Fibroblast of the conjunctiva (primary cell): ENCODE measurements around the gene PLD5.
"Not testable (repeated sequence)": the region's sequence is repeated elsewhere in the genome, so short reads cannot be mapped to it uniquely, and the experiment has no call there.

Experiments
- DNase-seq: peaks from one replicate; pipeline ENCODE4 v3.0.0-alpha.2; 2010; ENCODE audit warnings: low read depth

PLD5 gene

DNA sequence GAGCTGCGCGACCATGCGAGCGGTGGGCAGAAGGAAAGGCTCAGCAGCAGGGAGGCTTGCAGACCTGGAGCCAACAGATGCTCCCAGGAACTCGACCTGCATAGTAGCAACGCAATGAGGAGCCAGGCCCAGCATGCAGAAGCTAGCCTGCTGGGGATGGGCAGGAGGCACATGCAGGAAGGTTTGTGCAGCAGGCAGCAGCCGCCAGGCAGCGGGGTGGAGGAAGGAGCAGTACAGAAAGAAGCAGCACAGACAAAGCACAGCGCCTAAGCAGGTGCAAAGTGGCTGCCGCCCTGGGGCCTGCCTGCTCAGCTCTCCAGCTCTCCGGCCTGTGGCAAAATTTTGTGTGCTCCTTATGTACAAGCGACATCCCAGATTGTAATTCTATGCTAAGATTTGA is 312.1 kb downstream of the PLD5 start:
- no peak for DNase-seq

DNA sequence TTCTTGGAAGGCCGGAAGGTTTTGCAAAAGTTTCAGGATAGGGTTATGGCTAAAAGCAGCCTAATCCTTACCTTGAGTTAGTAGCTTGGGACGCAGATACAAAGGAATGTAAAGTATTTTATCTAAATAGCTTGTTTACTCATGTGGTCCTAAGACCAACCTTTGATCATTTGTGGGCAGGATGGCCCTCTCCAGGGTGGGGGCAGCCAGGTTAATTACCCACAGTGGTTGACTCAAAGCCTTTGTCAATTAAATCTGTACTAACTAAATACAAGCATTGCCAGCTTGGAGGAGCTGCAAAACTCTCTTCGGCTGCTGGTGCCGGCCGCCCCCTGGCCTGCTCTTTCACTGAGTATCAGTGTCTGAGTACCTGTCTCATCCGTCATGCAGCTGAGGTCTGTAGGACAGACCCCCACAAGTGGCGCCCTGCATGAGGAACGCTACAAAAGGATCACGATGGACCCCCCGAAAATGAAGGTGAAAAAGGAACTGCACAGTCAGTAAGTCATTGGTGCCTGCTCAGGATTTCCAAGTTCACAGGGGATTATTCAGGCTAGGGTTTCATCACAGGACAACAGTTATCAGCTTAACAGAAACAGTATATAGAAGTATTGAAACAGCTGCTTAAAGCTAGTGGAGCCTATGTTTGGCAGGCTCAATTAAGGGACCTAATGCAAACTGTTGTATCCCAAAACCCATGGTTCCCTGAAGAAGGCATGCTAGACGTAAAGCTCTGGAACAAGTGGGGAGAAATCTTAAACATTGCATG is 313.1 kb downstream of the PLD5 start:
- DNase-seq, result no peak

DNA sequence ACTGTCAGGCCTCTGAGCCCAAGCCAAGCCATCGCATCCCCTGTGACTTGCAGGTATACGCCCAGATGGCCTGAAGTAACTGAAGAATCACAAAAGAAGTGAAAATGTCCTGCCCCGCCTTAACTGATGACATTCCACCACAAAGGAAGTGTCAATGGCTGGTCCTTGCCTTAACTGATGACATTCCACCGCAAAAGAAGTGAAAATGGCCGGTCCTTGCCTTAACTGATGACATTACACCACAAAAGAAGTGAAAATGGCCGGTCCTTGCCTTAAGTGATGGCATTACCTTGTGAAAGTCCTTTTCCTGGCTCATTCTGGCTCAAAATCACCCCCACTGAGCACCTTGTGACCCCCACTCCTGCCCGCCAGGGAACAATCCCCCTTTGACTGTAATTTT is 314.2 kb downstream of the PLD5 start:
- not testable (repeated sequence) for DNase-seq

DNA sequence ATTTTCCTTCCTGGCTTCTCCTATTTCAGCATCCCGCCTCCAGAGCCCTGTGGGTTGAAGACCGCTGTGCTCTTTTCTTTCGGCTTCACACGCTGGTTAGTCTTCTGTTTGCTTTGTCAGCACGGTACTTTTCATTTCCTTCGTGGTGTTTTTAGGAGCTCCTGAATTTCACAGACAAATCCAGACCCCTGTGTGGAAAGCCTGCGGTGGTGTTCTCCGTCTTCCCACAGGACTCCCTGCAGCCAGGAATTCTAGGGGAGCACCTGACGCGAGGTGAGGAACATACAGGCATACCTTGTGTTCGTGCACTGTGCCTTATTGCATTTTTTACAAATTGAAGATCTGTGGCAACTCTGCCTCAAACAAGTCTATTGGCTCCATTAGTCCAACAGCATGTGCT is 315.4 kb downstream of the PLD5 start:
- DNase-seq, result no peak

DNA sequence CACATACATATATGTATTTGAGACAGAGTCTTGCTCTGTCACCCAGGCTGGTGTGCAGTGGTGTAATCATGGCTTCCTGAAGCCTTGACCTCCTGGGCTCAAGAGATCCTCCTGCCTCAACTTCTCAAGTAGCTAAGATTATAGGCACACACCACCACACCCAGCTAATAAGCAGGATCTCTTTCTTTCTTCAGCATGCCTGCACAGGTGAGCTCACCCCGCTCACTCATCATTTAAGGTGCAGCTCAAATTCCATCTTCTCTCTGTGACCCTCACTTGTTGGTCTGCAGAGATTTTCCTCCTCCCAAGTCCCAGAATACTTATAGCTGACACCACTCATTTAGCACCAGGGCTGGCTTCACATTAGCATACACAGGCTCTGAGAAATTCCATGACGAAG is 316.5 kb downstream of the PLD5 start:
- DNase-seq, result no peak

DNA sequence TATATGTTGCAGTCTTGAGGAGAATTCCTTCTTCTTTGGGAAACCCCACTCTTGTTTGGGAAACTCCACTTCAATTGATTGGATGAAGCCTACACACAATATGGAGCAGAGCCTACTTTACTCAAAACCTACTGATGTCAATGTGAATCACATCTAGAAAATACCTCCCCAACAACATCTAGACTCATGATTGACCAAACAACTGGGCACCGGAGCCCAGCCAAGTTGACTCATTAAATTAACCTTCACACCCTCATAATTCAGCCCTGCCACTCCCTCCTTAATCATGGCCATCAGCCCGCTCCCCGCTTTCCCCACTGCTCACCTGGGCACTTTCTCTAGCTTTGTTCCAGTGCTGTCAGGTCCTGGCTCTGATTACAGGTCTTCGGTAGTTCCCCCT is 317.5 kb downstream of the PLD5 start:
- DNase-seq, result no peak

DNA sequence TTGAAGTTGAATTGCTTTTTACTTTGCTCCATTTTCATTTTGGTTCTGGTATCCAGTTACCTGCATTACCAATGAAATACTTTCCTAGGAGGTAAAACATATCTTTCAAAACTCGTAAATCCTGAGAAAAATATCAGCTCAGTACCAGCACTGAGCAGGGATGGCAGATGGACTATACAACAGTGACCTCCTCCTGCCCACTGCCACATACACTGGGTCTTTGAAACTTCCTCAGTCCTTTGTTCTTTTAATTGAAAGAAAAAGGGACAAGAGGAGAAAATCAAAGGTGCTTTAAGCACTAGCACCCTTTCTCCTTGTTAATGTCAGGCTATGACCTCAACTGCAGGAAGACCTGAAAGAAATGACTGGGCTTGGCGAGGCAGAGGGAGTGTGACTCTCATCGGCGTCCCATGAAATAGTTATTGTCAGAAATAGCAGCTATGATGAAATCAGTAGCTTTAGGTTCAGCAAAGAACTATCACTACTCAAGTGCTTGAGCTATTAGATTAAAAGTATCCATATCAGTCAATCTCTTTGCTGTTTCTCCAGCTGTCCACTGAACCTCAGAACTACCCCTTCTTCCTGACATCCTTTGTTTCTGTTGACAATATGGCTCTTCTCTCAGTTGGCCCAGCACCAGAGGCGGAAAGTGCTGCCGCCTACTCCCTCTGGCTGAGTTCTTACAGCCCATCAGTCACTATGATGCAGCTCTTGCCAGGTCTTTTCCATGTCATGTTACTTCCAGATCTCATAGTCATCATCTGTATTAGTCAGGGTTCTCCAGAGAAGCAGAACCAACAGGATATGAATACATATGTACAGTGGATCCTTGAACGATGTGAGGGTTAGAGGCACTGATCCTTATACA is 318.6 kb downstream of the PLD5 start:
- DNase-seq, result peak; percentile 2

DNA sequence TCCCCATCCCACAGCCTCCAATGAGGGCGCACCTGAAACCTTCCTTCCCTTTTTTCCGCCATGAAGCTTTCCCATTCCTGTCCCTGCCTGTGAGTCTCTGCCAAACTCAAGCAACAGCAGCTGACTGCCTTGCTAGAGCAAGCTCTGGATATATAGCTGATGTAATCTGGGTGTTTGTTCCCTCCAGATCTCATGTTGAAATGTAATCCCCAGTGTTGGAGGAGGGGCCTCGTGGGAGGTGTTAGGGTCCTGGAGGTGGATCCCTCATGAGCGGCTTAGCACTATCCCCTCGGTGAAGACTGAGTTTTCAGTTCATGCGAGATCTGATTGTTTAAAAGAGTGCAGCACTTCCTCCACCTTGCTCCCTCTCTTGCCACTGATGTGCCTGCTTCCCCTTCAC is 321.2 kb downstream of the PLD5 start:
- no peak for DNase-seq

DNA sequence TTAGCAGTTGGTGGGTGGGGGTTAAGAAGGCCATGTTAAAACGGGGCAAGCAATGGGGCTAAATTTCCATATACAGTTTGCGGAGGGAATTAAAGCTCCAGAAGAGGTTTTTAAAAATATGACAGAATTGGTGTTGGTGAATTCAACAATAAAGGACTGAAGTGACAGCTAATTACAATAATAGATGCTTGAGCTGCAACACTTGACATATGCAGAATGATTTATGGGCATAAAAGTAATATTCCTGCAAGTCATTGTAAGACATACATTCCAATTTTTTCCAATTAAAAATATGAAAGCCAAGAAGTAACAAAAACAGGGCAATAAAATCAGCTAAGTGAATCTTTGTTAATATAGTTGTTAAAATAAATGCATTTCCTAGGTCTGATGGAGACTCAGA is 323.4 kb downstream of the PLD5 start:
- DNase-seq, result no peak

DNA sequence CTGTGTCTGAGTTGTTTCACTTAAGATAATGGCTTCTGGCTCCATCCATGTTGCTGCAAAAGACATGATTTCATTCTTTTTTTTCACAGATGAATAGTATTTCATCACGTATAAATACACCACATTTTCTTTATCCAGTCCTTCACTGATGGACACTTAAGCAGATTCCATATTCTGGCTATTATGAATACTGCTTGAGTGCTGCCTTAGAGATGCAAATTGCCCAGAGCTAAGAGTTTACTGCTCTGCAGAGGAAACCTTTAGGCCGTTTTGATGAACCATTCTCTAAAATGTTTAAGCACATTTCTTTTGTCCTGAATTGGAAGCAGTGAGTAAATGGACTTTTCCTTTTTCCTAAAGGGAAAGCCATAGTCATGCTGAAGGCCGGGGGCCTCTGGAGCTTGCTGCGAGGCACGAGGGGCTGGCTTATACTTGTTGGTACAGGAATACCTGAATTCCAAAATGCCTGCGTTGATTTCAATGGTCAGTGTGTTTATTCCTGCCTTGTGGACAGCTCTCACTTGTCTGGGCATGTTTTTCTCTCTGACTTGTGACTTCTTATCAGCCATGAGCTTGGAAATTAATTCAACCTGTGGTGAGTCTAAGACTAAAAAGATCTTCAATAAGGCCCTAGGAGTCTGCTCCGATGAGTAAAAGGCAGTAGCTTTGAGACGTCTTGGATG is 324.6 kb downstream of the PLD5 start:
- DNase-seq, result no peak

DNA sequence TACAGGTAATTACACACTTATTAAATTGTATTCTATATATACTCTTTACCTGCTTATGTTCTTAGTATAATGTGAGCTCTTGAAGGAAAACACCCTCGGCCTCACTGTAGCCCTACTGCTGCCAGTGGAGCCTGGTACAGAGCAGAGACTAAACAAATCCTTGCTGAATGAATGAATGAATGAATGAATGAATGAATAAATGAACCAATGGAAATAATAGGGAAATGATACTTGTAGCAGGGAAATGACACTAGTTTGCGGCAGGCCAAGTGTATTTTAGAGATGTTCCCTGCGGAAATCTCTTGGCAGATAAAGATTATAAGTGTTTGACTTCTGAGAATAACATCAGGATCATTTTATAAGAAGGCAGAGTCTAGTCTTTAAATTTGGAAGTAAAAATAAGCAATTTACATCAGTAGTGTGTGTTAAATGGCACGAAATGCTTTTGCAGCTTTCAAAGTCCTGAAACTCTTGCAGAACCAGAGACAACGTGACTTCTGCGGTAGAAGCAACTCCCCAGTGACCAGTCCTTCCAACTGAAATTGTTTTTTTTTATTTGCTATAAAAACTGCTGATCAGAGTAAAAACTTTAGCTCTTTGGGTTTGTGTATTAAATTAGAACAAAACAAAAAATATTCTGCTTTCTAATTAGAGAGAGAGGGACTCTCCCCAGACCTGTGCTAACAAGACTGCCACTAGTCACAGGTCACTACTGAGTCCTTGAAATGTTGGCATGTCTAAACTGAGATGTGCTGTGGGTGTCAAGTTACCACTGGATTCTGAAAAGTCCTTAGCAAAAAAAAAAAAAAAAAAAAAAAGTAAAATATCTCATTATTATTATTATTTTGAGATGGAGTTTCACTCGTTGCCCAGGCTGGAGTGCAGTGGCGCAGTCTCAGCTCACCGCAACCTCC is 326.3 kb downstream of the PLD5 start:
- no peak for DNase-seq

DNA sequence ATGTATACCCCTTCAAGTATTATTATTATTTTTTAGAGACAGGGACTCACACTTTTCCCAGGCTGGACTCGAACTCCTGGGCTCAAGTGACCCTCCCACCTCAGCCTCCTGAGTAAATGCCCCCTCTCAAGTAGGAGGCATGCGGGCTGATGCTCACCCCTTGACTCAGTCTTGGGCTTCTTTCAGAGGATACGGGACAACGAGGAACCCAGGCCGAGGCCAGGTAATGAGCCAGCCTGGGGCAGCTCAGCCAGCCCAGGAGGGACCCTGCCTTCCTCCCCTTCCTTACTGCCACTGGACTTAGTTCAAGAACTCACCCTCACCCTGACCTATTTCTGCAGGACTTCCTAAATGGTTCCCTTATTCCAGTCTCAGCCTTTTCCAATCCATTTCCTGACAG is 327.6 kb downstream of the PLD5 start:
- no peak for DNase-seq

DNA sequence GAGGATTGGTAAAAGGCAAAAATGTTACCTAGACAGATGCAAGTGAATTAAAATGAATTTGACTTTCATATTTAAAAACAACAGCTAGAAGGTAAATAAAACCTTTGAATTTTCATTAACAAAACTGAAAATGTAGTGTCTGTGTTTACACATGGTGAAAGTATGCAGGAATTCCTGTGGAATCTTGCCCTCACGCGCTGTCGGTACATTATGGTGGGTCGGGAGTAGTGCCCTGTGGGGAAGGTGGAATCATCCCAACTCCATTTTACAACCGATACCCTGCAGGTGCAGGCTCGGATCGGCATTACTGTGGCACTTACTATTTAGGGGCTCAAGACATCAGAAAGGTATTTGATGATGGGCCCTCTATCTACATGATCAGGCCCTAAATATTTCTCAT is 328.4 kb downstream of the PLD5 start:
- DNase-seq, result no peak

DNA sequence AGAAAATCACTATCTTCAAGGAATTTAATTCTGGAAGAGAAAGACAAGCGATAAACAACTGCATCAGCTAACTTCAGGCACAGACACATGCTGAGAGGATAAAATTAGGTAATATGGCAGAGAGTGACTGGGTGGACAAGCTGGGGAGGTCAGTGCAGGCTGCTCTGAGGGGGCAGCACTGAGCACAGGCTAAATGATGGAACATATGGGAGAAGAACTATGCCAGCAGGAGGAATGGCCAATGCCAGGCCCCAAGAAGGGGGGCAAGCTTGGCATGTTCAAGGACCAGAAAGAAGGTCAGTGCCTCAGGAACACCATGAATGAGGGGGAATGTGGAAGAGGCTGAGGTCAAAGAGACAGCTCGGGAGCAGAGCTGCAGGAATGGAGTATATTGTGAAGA is 334.9 kb downstream of the PLD5 start:
- no peak for DNase-seq

DNA sequence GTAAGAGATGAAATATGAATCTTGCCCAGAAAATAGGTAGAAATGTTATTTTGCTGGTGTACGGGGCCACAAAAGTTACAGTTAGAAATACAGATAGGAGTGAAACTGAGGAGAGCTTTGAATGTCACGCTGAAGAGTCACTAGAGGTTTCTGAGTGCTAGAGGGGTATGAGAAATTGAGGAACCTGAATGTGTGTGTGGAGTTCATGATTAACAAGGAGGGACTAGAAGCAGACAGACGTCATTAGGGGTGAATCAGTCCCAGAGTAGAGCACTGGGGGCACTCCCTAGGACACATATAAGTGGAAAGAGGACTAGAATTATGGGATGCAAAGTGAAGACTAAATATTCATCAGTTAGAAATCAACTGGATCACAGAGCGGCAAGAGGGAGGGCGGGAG is 336.7 kb downstream of the PLD5 start:
- DNase-seq, result no peak

DNA sequence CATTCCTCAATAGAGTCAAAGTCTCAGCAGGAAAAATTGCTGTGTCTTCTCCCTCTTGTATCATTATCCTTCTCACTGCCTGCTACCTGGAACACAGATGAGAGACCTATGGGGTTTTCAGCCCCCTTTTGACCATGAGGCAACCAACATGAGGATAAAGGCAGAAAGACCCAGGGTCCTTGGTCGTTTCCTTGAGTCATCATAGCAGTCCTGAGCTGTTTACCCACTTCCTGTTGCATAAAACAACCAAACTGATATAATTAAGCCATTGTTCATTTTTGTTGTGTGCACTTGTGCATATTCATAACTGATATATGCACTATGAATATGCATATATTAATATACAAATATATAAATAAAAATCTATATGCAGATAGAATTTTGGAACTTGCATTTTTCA is 337.3 kb downstream of the PLD5 start:
- no peak for DNase-seq

DNA sequence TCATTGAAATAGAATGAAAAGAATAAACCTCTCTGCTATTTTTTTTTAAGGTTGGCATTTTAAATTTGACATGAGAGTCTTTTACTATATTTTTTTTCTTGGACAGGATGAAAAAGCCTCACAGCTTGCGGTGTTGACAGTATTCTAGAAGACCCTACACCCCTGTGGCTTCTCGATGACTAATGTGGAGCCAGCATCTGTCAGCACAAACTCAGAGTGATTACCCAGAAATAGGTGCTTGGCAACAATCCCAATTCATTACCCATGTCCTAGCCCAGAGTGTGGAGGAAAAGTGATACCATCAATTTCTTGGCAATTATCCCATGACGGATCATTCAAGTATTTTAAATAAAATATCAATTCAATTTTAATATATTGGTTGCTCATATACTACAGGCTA is 338.8 kb downstream of the PLD5 start:
- DNase-seq, result no peak

DNA sequence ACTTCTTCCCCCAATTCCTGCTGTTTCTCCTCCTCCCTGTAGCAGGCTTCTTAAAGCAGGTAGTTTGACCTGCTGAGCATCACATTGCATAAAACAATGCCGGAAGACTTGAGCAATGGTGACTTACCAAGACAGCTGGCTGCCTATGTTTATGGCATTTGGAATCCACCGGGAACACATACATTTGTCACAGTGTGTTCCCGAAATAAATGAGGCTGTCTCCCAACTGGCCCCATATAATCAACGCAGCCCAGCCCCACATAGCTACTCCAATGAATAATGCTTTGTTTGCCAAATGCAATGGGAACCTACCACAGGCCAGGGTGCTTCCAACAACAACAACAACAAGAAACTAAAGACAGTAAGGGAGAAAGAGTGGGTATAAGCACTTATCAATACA is 339.5 kb downstream of the PLD5 start:
- no peak for DNase-seq

DNA sequence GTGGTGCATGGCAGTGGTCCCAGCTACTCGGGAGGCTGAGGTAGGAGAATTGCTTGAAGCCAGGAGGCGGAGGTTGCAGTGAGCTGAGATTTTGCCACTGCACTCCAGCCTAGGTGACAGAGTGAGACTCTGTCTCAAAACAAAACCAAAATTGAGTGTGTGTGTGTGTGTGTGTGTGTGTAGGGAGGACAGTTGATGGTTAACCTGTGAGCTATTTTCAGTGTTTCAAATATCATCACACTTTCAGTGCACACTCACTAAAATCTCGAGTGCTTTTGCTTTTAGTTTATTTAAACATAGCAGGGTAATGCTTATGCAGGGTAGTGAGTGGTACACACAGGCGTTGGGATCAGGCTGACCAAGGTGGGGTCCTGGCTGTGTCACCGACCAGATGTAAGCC is 344.7 kb downstream of the PLD5 start:
- DNase-seq, result not testable (repeated sequence)

DNA sequence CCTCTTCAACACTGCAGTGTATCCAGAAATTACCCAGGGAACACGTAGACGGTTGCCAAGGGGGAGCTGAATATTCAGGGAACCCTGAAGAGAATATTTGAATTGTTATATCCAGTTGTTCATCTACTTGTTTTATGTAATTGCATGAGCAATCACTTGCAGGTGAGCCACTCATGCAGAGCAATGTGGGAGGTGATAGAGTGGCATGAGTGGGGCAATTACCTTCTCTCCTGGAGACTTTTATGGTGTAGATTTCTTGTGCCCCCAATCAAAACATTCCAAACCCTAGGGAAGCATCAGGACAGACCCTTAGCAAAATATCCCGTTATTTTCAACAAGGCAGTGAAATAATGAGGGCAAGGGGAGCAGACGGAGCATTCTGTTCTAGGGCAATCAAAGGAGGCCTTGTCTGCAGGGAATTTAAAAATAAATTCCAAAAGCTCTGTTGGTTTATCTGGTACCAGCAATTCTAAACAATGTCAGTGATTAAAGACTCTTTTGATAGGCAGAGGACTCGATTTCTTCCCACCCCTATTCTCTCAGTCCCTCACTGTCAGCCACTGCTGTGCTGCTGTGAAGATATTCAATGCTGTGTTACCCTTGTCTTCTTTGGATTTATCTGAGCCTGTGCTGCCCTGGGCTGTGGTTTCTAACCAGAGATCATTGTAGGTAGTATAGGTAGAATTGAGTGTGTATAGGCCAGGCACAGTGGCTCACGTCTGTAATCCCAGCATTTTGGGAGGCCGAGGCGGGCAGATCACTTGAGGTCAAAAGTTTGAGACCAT is 345.4 kb downstream of the PLD5 start:
- no peak for DNase-seq

DNA sequence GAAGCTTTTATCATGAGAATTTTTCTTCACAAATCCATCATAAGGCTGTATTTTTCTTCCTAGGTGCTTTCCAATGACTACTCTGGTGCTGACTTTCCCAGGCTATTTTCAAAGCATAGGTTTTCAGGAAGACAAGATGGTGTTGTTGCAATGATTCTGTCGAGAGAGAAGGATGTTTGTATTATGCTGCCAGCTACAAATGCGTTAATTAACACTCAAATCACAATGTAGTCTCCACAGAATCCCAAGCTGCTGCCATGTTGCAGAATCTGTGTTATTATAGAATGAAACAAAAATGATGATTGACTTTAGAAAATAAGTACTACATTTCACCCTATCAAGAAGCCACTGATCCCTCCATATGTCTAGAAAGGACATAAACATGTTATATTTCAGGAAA is 346.1 kb downstream of the PLD5 start:
- no peak for DNase-seq
